NCI-H1436 (cell line): ENCODE data around the gene PRRT1B.
"Not testable (repeated sequence)": the region's sequence is repeated elsewhere in the genome, so short reads cannot be mapped to it uniquely, and the experiment has no call there.

Experiments used
- DNase-seq: peaks from one replicate; lab custom pipeline; 2025; lab: John Stamatoyannopoulos, UW

Gene PRRT1B

DNA sequence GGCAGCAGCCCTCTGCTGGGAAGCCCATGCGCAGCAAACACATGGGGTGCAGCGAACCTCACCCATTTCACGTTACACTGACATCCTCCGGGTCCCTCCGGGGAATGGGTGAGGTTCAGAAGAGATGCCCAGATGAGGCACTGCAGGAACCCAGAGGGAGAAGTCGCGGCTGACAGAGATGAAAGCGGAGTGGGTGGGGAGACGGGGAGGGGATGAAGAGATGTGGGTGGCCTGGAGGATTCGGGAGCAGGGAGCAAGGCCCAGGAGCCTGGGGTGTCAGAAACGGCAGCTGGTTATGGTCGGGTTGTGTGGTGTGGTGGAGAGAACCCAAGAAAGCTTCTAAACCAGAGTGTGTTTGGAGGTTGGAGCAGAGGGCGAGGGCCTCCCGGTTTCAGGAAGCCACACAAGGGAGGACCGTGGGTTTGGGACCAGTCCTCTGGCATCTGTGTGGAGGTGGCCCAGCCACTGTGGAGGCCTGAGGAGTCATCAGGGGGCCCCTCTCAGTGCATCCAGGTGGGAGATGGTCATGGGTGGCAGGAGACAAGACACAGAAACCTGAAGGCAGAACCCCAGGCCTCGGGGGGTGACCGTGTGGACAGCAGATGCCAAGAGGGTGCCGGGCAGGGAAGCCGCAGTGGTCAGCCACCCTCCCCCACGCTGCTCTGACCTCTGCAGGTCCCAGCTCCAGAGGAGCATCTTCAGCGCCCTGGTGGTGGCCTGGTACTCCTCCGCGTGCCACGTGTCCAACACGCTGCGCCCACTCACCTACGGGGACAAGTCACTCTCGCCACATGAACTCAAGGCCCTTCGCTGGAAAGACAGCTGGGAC is 22.9 kb upstream of the PRRT1B start:
- no peak for DNase-seq

DNA sequence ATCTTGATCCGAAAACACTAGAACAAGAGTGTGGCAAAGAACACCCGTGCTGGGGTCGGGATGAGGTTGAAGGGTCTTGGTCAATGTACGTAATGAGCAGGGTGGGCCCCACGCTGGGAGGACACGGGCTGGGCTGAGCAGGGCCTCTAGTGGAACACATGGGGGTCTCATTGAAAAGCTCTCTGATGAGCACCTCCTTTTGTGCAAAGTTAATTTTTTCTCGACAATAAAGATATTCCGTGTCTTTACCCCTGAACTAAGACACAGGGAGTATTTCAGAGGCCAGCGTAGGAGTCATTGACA is 22.3 kb upstream of the PRRT1B start:
- DNase-seq, result no peak

DNA sequence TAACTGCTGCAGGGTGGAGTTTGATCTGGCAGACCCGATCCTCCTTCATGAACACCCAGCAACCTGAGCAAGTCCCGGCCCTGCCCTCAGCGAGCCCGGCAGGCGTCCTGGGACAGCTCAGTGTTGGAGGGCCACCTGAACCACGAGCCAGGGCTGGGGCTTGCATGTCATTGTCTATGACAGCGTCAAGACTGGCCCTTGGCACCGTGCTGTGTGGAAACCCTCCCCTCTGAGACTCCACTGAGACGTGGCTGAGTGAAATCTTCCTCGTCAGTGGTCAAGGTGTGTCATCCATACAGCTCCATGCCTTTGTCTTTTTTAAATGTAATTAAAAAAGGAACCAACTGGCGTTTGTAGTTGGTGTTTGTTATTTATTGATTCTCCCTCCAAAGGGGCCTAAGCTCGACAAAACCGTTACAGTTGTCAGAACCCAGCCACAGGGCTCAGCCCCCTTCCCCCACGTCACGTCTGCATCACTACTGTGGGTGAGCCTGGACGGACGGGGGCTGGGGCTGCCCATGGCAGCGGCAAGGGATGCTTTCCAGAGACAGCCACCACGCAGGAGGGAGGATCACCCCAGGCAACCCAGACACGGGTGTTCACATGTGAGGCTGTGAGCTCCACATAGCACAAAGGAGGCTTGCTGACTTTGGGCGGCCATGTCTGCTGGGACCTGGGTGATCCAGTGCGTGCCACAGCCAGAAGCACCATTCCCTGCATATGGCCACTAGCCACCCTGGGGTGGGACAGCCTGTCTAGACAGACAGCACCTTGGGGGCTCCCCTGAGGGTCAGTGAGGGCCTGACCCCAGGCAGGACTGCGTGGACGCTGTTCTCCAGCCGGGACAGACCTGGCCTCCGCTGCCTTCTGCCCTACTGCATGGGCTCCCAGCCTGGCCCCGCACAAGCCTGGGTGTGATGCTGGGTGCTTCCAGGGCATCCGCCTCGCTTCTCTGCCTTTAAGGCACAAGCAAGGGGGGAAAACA is 21.6 kb upstream of the PRRT1B start:
- DNase-seq, result no peak

DNA sequence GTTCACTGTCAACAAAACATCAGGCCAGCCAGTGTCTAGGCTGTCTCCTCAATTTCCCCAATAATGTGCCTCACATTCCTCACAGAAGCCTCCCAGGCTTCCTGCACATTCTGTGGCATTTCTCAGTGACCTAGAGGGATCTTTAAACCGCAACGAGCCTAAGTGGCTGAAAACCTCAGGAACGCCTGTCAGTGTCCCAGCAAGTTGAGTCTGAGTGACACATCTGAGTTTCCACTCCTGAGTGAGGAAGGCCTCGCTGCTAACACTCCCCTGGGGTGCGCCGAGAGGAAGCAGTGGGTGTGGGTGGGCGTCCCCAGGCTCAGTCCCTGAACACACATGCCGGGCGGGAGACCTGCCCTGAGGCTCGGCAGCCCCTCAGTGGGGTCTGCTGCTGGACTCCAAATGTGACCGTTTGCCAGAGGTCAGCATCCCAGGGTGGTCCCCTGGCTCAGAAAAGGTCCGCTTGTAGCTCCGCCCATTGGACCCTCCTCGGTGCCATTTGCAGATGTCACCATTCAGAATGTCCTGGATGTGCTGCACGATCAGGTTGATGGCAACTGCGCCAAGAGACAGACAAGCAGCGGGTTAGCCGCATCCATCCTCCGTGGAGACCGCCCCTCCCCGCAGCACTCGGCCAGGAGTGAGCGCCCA is 20.5 kb upstream of the PRRT1B start:
- no peak for DNase-seq

DNA sequence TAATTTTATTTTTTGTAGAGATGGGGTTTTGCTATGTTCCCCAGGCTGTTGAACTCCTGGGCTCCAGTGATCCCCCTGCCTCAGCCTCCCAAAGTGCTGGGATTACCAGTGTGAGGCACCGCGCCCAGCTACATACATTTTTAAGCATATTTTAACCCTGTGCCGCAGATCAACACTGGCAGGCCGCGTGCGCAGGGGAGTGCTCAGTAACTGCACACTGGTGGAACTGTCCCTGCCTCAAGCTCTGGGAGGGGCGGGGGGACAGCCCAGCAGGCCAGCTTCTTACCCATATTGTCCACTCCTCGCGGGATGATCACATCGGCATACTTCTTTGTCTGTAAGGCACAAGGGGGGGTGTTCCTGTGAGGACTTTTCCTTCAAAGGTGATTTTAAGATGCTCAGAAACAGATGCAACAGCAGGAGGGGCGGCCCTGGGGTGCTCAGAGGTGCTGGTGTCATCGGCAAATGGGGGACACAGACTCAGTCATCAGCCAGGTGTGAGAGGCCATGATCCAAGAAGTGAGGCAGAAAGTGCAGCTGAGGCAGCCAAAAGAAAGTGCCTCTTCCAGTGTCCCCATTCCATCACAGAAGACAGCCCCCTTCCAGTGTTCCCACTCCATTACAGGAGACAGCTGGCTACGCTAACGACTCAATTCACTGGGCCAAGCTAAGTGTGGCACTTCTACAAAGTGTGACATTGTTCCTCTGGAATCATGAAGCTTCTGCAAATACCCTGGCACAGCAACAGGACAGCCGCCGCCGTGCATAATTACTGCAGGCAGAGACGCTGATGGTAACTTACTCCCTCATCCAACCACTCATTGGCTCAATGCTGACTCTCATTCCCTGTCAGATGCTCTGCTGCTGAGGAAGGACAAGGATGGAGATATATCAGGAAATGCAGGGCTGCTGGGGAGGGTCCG is 19.4 kb upstream of the PRRT1B start:
- DNase-seq, result no peak

DNA sequence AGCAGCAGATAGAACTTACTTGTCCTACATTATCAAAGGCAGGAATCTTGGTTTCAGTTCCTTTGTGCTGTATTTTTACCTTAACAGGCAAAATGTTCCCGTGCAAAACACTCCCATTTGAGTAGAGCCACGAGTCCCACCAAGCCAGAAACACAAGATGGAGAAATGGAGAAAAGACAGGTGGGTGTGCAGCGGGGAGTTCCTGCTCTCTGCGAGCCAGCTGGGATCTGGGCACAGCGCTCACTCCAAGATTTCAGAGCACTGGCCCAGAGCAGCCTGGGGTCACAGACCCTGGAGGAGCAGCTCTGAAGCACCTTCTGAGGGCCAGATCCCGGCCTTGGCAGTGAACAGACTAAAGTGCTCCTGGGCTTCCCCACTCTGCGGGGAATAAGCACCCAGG is 17.1 kb upstream of the PRRT1B start:
- no peak for DNase-seq

DNA sequence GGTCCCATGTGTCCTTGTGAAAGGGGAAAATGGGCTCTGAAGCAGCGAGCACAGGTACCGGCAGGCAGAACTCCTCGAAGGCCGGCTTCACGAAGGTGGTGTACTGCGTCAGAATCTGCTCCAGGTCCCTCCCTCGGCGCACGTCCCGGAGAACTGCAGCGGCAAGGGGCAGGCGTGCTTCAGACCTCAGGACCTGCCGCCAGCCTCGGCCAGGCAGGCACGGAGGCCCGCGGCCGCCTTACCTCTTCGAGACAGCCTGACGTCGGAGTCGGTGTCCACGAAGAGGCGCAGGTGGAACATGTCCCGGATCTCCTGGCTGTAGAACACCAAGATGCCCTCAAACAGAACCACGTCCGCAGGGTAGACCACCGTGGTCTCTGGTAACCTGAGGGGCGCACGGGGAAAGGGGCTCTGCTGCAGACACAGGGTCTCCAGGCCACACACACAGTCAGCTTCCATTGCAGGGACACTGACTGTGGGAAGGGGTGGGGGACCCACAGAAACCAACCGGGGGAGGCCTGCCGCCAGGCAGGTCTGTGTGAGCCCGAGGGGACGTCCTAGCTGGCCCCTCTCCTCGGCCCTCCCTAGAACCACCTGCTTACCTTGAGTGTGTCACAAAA is 16.3 kb upstream of the PRRT1B start:
- no peak for DNase-seq

DNA sequence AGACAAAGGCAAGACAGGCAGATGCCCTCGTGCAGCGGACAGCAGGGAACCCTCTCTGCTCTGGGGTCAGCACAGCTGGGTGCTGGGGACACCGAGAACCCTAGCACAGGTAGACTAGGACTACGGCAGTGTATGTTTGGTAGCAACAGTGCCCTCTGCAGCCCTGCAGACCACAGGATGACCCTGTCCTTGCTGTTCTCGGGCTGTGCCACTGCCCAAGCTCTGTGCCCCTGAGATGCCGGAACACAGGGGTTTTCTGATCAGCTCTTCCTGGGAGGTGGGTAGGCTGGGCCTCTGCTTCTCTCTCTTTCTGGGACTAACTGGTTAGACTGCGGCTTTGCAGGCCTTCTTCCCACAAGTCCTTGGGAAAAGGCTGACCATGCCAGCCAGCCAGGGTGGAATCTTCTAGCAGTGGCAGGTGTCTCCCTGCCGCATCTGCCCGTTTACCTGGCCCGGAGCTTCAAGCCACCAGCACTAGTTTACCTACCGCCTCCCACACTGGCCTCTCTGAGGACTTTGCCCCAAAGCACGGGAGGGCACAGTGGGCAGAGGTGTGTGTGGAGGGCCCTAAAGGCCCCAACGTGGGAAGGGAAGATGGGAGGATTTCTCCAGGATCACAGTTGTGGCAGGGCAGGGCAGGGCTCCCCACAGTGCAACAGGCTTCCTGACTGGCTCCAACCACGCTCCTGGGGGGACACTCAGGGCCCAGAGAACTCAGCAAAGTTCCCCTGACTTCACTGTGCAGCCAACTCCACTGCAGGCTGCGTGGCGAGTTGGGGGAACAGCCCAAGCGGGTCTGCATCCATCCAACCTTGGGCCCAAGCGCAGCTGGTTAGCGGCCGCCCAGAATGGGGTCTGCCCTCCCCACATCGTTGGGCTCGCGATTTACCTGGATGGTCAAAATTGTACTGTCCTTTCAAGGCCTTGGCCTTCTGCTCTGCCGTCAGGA is 15.5 kb upstream of the PRRT1B start:
- DNase-seq, result no peak

DNA sequence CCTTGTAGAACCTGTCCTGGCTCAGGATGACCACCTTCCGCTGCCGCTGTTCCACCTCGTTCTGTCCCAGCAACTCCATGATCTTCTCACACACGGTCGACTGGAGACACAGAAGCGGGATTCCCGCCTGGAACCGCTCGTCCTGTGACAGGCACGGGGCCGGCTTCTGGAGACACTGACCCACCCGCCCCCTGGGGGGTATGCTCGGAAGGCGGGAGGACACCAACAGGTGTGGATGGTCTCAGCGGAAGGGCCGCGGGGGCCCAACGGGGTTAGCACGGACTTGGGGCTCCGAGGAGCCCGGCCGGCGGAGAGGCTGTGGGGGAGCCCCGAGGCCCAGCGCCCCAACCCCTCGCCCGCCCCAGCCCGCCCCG is 14.8 kb upstream of the PRRT1B start:
- no peak for DNase-seq

DNA sequence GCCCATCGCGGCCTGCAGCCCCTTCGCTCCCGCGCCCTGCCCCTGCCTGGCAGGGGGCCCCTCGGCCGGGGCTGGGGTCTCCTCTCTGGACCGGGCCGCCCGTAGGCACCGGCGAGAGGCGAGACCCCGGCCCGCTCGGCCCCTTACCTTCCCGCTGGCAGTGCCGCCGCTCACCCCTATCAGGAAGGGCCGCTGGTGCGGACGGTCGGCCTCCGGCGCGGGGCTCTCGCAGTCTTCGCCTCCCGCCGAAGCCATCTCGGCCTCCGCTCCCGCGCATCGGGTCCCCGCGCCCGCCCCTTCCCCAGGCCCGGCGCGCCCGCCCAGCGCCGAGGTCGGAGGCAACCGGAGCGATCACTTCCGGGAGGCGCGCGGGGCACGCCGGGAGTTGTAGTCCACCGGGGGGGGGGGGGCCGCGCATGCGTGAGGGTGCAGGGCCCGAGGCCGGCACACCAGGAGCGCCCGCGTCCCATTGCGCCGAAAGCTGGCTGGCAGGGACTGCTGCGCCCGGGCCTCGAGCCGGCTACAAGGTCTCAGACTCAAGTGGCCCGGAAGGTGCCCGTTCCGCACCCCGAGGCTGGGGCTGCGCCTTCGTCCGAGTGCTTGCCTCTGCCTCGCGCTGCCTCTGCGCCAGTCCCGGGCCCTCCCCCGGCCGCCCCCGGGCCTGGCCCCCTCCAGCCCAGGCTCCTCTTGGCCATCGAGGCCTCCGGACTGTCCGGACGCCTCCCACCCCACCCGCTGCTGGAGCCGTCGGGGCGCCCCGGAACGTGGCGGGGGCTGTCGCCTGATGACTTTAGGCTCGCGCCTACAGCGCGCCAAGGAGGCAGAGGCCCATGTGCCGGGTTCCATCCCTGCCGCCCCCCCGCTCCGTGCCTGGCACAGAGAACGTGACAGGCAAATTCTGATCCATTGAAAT is 14.1 kb upstream of the PRRT1B start, which contains the start of gene UCK1:
UCK1 (minus strand) TSS at position 344 of the 913 bp plus-strand sequence; CDS start at position 255, 89 bp downstream.
- peak; percentile 82 for DNase-seq

DNA sequence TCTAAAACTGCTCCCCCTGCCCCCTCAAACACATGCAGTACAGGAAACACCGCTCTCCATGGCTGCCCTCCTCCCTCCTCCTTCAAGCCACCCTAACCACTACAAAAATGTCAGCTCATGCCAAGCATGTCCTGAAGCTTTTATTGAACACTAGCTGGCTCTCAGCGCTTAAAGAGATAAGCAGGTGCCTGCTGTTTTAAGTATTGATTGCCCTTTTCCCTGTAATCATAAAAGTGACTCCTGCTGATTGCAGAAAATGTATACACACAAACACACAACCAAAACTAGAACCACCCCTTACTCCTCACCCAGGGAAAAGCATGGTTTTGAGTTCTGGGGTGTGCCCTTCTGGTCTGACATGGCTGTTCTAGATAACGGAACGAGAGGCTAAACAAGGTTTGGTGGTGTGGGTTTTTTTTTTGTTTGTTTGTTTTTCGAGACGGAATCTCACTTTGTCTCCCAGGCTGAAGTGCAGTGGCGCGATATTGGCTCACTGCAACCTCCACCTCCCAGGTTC is 10.5 kb upstream of the PRRT1B start:
- DNase-seq, result no peak

DNA sequence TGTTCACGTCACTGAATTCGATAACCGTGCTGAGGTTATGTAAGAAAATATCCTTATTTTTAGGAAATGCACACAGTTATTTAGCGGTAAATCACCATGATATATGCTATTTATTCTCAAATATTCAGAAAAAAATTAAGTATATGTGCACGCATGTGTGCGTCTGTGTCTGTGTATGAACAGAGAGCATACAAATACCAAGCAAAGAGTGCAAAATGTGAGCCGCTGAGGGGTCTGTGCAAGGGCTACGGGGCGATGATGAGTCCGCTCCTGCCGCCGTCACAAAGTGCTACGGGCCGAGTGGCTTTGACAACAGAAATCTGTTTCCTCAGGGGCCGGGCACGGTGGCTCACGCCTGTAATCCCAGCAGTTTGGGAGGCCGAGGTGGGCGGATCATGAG is 7.4 kb upstream of the PRRT1B start:
- no peak for DNase-seq

DNA sequence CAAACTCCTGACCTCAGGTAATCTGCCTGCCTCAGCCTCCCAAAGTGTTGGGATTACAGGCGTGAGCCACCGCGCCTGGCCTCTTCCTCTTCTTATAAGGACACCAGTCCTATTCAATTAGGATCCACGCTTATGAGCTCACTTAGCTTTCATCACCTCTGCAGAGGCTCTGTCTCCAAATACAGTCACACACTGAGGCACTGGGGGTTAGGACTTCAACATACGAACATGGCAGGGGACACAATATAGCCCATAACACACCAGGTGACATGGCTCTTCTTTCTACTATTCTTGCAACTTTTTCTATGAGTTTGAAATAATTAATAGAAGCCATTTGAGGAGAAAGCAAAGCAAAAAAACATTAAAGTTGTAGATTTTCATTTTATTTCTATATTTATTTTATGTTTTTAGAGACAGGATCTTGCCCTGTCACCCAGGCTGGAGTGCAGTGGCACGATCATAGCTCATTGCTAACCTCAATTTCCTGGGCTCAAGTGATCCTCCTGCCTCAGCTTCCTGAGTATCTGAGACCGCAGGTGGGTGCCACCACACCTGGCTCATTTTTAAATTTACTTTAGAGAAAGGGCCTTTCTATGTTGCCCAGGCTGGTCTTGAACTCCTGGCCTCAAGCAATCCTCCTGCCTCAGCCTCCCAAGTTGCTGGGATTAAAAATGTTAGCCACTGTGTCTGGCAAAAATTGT is 6.0 kb upstream of the PRRT1B start:
- DNase-seq, result no peak

DNA sequence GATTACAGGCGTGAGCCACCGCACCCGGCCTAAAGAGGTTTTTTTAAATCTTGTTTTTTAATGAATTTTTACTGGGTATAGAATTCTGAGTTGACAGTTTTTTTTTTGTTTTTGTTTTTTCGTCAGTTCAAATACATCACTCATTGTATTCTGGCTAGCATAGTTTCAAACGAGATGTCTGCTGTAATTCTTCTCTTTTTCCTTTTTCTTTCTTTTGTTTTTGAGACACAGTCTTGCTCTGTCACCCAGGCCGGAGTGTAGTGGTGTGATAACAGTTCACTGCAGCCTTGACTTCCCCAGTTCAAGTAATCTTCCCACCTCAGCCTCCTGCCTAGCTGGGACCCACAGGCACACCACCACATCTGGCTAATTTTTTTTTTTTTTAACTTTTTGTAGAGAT is 2.2 kb upstream of the PRRT1B start:
- no peak for DNase-seq

DNA sequence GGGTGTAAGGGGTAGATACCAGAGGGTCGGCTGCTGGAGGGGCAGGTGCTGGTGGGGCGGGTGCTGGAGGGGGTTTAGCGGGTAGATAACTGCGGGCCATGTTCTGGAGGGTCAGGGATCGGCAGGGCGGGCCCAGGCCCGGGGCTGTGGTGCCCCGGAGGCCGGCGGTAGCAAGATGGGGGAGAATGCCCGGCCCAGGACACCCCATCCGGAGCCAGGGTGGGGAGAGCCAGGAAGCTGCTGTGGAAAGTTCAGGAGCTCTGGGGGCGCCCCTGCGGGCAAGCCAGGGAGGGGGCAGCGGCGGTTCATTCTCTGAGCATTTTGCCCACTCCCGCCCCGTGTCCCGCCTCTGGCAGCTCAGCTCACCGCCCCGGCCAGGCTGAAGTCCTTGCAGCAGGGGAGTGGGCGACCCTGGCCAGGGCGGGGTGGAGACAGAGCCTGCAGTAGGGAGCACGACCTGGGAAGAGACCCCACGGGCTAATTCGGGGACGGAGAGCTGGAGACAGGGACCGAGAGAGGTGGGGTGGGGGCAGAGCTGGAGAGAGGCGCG is 538 bp downstream of the PRRT1B start:
- DNase-seq, result no peak

DNA sequence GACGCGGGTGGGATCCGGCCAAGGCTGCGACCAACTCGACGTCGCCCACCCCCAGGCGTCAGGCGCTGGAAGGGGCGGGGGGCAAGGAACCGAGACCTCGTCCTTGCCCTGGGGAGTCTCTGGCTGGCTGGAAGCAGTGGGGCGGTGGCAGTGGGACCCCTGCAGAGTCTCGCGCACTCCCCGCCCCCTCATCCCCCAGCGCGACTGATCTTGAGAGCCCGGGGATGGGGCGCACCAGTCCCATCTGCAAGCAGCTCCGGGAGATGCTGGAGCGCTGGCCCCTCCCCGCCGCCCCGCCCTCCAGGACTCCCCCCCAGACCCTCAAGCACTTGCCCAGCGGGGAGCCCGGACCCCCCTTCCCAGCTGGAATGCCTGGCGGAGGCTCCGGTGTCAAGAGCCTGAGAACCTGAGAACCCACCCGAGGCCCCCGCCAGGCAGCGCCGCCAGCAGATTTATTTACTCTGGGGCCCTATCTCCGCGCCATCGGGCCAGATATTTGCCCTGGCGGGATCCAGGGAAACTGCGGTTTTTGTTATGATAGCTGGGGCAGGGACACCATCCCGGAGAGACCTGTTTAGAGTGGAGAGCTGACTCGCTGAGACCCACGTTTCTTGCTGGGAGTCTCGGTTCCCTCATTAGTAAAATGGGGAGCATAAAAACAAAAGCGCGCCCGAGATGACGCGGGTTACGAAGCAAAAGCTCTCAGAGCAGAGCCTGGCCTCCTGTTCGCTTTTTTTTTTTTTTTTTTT is 1.2 kb downstream of the PRRT1B start:
- no peak for DNase-seq

DNA sequence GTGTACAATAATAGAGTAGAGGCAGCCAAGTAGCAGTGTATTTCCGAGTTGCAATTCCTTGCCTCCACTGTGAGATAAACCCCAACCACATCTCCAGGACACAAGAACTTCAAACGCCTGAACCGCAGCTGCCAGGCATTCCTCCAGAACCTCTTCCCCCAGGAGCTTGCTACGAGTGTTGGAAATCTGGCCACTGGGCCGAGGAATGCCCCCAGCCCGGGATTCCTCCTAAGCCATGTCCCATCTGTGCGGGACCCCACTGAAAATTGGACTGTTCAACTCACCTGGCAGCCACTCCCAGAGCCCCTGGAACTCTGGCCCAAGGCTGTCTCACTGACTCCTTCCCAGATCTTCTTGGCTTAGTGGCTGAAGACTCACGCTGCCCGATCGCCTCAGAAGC is 3.9 kb downstream of the PRRT1B start:
- DNase-seq, result not testable (repeated sequence)
